NT2/D1 (cell line): Measurements from ENCODE around the gene HMGCL.

Experiments used
- SUZ12 ChIP-seq: IDR thresholded peaks from 2 replicates; pipeline ENCODE4 v1.6.1; 2011; ENCODE audit not compliant: insufficient read length, insufficient read depth; ENCODE audit errors: extremely low read depth
- ZNF274 ChIP-seq: IDR thresholded peaks from 2 replicates; pipeline ENCODE4 v1.6.1; 2011; ENCODE audit warnings: mild to moderate bottlenecking, low read depth, low read length

GRCh38 chr1:23867895-23868556 is 42.8 kb upstream of the HMGCL start, which contains the start of gene FUCA1:
- TF ChIP-seq ZNF274 (no peak), SUZ12 (peak; percentile 86)
